ENCODE results near the gene ARHGAP42. TPM values are rescaled to one million over a fixed set of nuclear protein-coding genes. Genes with fewer than 3 reads are reported as not detected.
"Not testable (repeated sequence)": the region's sequence is repeated elsewhere in the genome, so short reads cannot be mapped to it uniquely, and the experiment has no call there.

ARHGAP42 gene
- total RNA-seq, 4 donors from 2014 or later, result 7.6 to 22.2 (median 14.6) TPM

DNA sequence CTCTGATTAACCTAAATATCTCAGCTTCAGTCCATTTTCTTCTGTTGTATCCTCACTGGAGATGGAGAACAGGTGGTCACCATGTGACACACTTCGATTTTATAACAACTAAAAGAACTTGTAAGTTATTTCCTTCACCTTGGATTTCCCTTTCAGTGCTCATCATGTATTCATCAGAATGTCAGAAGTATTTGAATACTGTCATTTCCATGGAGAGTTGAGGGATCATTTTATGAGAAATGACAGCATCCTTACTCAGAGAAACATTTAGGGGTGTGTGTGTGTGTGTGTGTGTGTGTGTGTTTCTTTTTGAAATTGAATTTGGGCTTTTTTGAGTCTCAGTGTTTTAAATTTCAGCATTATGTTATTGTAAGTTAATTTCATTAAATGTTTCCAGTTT is 205.8 kb downstream of the ARHGAP42 start:
- intact Hi-C loops (cut with DNase I; ENCODE audit: low total_unique reads), result no loop called here
- no peak for DNase-seq (ENCODE audit: low spot score in 2 of 2)
- no peak for TF ChIP-seq POLR2A (IDR thresholded peaks at IDR 0.05)
- TF ChIP-seq, protein P1, sequence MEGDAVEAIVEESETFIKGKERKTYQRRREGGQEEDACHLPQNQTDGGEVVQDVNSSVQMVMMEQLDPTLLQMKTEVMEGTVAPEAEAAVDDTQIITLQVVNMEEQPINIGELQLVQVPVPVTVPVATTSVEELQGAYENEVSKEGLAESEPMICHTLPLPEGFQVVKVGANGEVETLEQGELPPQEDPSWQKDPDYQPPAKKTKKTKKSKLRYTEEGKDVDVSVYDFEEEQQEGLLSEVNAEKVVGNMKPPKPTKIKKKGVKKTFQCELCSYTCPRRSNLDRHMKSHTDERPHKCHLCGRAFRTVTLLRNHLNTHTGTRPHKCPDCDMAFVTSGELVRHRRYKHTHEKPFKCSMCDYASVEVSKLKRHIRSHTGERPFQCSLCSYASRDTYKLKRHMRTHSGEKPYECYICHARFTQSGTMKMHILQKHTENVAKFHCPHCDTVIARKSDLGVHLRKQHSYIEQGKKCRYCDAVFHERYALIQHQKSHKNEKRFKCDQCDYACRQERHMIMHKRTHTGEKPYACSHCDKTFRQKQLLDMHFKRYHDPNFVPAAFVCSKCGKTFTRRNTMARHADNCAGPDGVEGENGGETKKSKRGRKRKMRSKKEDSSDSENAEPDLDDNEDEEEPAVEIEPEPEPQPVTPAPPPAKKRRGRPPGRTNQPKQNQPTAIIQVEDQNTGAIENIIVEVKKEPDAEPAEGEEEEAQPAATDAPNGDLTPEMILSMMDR (IDR thresholded peaks at IDR 0.05), result no peak
- H3K4me3 ChIP-seq (ENCODE audit: low read depth, poor library complexity, severe bottlenecking), result no peak overlapping the region
- WGBS, 2 donors, result 53 to 75% methylated on average over 1 of the region's 1 CpG

DNA sequence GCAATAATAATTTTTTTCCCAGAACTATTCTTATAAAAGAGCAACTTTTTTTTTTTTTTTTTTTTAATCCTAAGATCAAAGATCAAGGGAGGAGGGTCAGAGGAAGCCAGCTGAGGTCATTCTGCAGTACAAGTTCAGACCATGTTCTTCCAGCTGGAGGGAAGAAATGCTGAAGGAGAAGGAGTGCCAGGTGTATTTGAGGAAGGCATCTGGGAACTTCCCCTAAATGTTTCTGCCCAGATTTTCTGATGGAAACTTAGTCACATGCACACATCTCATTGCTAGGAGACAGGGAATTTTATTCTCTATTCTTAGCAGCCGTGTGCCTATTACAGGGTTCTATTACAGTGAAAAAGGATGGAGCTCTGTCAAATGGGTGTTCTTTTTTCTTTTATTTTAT is 208.4 kb downstream of the ARHGAP42 start:
- intact Hi-C loops (cut with DNase I; ENCODE audit: low total_unique reads), result no loop called here
- no peak for DNase-seq (ENCODE audit: low spot score in 2 of 2)
- WGBS, 2 donors, result 30 to 38% methylated on average over 1 of the region's 1 CpG
- H3K4me3 ChIP-seq (ENCODE audit: low read depth, poor library complexity, severe bottlenecking), result no peak overlapping the region
- TF ChIP-seq, protein P1 (IDR thresholded peaks at IDR 0.05), result no peak
- TF ChIP-seq POLR2A (IDR thresholded peaks at IDR 0.05), result no peak

DNA sequence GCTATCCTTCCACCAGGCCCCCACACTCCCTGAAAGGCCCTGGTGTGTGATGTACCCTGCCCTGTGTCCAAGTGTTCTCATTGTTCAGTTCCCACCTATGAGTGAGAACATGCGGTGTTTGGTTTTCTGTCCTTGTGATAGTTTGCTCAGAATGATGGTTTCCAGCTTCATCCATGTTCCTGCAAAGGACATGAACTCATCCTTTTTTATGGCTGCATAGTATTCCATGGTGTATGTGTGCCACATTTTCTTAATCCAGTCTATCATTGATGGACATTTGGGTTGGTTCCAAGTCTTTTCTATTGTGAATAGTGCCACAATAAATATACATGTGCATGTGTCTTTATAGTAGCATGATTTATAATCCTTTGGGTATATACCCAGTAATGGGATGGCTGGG is 208.9 kb downstream of the ARHGAP42 start:
- H3K4me3 ChIP-seq (ENCODE audit: low read depth, poor library complexity, severe bottlenecking); intact Hi-C loops (cut with DNase I; ENCODE audit: low total_unique reads); DNase-seq (ENCODE audit: low spot score in 2 of 2): not testable (repeated sequence)
- 94 to 100% methylated on average over 1 of the region's 1 CpG for WGBS, 2 donors

DNA sequence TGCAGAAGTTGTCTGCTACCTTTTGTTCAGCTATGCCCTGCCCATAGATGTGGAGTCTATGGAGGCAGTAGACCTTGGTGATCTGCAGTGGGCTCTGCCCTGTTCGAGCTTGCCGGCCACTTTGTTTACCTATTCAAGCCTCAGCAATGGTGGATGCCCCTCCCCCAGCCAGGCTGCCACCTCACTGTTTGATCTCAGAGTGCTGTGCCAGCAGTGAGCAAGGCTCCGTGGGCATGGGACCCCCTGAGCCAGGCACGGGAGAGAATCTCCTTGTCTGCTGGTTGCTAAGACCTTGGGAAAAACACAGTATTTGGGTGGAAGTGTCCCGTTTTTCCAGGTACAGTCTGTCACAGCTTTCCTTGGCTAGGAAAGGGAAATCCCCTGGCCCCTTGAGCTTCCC is 214.4 kb downstream of the ARHGAP42 start:
- intact Hi-C loops (cut with DNase I; ENCODE audit: low total_unique reads); DNase-seq (ENCODE audit: low spot score in 2 of 2); H3K4me3 ChIP-seq (ENCODE audit: low read depth, poor library complexity, severe bottlenecking): not testable (repeated sequence)
- WGBS, 2 donors, result 77 to 78% methylated on average over 4 to 5 of the region's 5 CpGs

DNA sequence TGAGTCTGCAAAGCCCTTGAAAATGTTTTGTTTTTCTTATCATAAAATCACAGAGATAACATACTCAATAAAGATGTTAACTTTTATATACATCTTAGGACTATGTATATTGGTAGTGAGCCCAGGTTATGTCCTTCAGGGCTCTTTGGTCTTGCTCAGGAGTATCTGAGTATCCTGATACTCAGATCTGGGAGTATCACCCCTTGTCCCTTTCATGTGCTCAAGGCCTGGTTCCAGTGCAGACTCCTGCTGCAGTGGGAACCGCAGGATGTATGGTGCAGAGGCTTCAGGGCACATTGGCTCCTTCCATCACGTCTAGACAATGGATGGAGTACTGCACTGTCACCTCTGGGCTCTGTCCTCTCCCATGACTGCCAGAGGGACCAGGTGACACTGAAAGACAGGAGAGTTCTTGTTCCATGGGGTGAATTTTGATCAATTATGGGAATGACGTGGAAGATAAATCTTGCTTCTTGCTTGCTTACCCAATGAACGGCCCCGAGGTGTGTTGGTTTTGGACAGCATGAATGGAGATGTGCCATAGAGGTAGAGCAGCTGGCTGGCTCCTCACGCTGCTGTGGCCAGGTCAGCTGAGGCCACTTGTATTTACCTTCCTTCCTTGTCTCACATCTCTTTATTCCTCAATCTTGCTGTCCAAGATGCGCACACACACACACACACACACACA is 215.5 kb downstream of the ARHGAP42 start:
- TF ChIP-seq POLR2A (IDR thresholded peaks at IDR 0.05), result no peak
- TF ChIP-seq, protein P1 (IDR thresholded peaks at IDR 0.05), result no peak
- 59 to 63% methylated on average over 7 of the region's 7 CpGs for WGBS, 2 donors
- no peak for DNase-seq (ENCODE audit: low spot score in 2 of 2)
- intact Hi-C loops (cut with DNase I; ENCODE audit: low total_unique reads), result no loop called here
- no peak overlapping the region for H3K4me3 ChIP-seq (ENCODE audit: low read depth, poor library complexity, severe bottlenecking)

DNA sequence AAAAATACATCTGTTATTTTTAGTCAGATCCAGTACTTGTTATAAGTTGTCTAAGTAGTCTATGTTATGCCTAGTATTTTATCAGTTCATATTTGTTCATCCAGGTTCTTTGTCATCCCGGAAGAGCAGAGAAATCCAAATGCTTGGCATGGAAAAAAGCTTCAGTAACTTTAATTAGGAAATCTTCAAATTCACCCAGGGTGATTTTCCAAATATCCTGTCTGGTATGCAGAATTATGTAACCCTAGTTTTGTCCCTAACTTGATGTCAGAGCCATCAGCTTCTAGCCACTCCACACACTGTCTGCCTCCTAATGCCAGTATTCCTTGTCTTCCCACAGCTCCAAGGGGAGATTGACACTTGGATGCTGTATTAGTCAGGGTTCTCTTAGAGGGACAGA is 216.2 kb downstream of the ARHGAP42 start:
- WGBS, 2 donors, result 38 to 40% methylated on average over 1 of the region's 1 CpG
- no peak overlapping the region for H3K4me3 ChIP-seq (ENCODE audit: low read depth, poor library complexity, severe bottlenecking)
- intact Hi-C loops (cut with DNase I; ENCODE audit: low total_unique reads), result no loop called here
- DNase-seq (ENCODE audit: low spot score in 2 of 2), result no peak
- TF ChIP-seq POLR2A (IDR thresholded peaks at IDR 0.05), result no peak
- TF ChIP-seq, protein P1 (IDR thresholded peaks at IDR 0.05), result no peak

DNA sequence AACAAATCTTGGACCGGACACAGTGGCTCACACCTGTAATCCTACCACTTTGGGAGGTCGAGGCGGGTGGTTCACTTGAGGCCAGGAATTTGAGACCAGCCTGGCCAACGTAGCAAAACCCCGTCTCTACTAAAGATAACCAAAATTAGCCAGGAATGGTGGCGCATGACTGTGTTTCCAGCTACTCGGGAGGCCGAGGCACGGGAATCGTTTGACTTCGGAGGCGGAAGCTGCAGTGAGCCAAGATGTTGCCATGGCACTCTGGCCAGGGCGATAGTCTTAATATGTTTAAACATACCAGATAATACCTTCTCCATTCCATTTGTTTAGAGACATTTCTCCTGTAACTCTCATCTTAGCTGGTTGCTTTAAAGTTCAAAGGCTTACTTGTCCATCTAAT is 218.6 kb downstream of the ARHGAP42 start:
- no peak overlapping the region for H3K4me3 ChIP-seq (ENCODE audit: low read depth, poor library complexity, severe bottlenecking)
- 93 to 95% methylated on average over 13 of the region's 13 CpGs for WGBS, 2 donors
- intact Hi-C loops (cut with DNase I; ENCODE audit: low total_unique reads), result no loop called here
- TF ChIP-seq, protein P1 (IDR thresholded peaks at IDR 0.05), result no peak
- no peak for TF ChIP-seq POLR2A (IDR thresholded peaks at IDR 0.05)
- no peak for DNase-seq (ENCODE audit: low spot score in 2 of 2)
